Thyroid gland (tissue), 4 donors: ENCODE measurements around the gene CUTA. TPM values are rescaled to one million over a fixed set of nuclear protein-coding genes. Genes with fewer than 3 reads are reported as not detected.

Experiments
- DNase-seq, 2 donors: peaks; one replicate each; pipeline ENCODE4 v3.0.0-alpha.2; 2019
- H3K27ac ChIP-seq, 3 donors: fragments of 200-600 bp; sonication (generic); 1 replicate in 2 of 3; 2 replicates in 1 of 3; pipeline ENCODE4 v1.5.1; 2016 to 2019; ENCODE audit warnings: mild to moderate bottlenecking in 1 of 3, moderate library complexity in 1 of 3
- H3K27me3 ChIP-seq: fragments of 200-600 bp; sonication (generic); one replicate; pipeline ENCODE4 v1.5.1; 2019
- H3K36me3 ChIP-seq, 2 donors: fragments of 200-600 bp; sonication (generic); one replicate each; pipeline ENCODE4 v1.5.1; 2016 to 2019
- H3K4me1 ChIP-seq, 2 donors: fragments of 200-600 bp; sonication (generic); one replicate each; pipeline ENCODE4 v1.5.1; 2017 to 2019
- H3K4me3 ChIP-seq, 3 donors: fragments of 200-600 bp; sonication (generic); replicated peaks in 1 of 3; 1 replicate in 2 of 3; 2 replicates in 1 of 3; pipeline ENCODE4 v1.5.1; 2016; ENCODE audit warnings: mild to moderate bottlenecking in 1 of 3
- H3K9me3 ChIP-seq: fragments of 200-600 bp; sonication (generic); one replicate; pipeline ENCODE4 v1.5.1; 2017
- POLR2A ChIP-seq, 2 donors: fragments of 450-650 bp; IDR thresholded peaks; one replicate each; pipeline ENCODE4 v1.6.1; 2017; ENCODE audit warnings: antibody characterized with exemption in 2 of 2, mild to moderate bottlenecking in 2 of 2, moderate library complexity in 1 of 2
- WGBS, 2 donors: methylation state at CpG; one replicate each; pipeline ENCODE4 v1.1.5; 2017; 5-methylcytosine and 5-hydroxymethylcytosine counted together
- intact Hi-C: fragments of 100-400 bp; cut with DNase I; formaldehyde crosslinking; loops from one replicate; pipeline ENCODE4 v1.15.1; 2023
- total RNA-seq, 4 donors: library from RNA; depleted of rRNA; stranded (reverse); fragments of >200 nt; gene quantifications; one replicate each; pipeline ENCODE4 v1.2.3, GENCODE V29; 2016
- TF ChIP-seq, protein P1 (sequence below), 6 experiments: fragments of 200-600 bp in 3 of 6; fragments of 450-650 bp in 3 of 6; sonication (generic) in 3 of 6; IDR thresholded peaks; one replicate each; pipeline ENCODE4 v1.5.1; 2016 to 2019; ENCODE audit warnings: antibody characterized with exemption in 6 of 6, mild to moderate bottlenecking in 2 of 6, inconsistent platforms in 1 of 6, moderate library complexity in 1 of 6

CUTA gene
- total RNA-seq, 4 donors from 2014 or later = 165 to 296 (median 257) TPM

DNA sequence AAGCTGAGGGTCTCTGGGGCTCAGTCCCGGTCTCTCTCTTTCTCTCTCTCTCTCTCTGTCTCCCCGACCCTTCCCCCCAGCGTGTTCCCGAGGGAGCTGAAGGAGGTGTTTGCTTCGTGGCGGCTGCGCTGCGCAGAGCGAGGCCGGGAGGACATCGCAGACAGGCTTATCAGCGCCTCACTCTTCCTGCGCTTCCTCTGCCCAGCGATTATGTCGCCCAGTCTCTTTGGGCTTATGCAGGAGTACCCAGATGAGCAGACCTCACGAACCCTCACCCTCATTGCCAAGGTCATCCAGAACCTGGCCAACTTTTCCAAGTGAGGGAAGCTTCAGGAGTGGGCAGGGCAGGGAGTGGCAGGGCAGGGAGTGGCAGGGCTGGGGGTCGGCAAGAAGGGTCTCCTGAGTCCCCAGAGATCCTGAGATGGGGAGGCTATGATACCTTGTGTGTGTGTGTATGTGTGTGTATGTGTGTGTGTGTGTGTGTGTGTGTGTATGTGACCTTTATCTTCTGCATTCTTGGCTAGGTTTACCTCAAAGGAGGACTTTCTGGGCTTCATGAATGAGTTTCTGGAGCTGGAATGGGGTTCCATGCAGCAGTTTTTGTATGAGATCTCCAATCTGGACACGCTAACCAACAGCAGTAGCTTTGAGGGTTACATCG lies 22.9 kb upstream of the CUTA start:
- Histone ChIP-seq H3K27ac (no peak overlapping the region), H3K4me1 (no peaks in the 10 kb centered on the region), H3K9me3 (no peaks in the 10 kb centered on the region), H3K27me3 (no peaks in the 10 kb centered on the region), H3K36me3 (peaks cover 17 to 23% of the 10 kb centered on the region in 2 donors), H3K4me3 (no peak overlapping the region)
- 84 to 85% methylated on average over 19 of the region's 19 CpGs for WGBS, 2 donors
- TF ChIP-seq, protein P1, sequence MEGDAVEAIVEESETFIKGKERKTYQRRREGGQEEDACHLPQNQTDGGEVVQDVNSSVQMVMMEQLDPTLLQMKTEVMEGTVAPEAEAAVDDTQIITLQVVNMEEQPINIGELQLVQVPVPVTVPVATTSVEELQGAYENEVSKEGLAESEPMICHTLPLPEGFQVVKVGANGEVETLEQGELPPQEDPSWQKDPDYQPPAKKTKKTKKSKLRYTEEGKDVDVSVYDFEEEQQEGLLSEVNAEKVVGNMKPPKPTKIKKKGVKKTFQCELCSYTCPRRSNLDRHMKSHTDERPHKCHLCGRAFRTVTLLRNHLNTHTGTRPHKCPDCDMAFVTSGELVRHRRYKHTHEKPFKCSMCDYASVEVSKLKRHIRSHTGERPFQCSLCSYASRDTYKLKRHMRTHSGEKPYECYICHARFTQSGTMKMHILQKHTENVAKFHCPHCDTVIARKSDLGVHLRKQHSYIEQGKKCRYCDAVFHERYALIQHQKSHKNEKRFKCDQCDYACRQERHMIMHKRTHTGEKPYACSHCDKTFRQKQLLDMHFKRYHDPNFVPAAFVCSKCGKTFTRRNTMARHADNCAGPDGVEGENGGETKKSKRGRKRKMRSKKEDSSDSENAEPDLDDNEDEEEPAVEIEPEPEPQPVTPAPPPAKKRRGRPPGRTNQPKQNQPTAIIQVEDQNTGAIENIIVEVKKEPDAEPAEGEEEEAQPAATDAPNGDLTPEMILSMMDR (IDR thresholded peaks at IDR 0.05) = no peak
- no peak for TF ChIP-seq POLR2A (IDR thresholded peaks at IDR 0.05)
- DNase-seq = no peak
- intact Hi-C loops = no loop called here

DNA sequence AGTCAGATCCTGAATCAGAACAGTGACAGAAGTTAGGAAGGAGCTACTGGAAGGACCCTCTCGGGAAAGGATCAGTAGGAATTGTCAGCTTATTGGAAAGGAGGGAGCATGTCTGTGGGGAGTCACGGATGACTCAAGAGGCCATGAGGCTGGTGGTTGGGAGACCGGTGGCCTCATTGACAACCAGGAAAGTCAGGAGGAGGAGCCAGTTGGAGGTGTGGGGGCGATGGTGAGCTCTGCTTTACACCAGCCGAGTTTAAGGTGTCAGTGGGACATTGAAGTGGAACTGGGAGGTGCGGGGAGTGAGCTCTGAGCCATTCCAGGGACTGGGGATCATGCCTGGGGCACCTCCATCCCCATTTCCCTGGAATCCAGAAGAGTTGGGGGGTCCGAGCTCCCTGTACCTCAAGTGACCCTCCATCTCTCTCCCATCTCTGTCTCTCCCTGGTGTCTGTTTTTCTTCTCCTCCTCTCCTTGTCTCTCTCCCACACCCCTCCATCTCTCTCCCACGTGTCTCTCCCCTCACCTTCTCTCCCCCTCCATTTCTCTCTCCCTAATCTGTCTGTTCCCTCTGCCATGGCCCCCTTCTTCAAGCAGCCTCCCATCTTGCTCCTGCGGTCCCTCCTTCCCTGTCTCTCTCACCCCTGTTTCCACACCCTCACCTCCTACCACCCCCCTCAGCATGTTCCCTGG lies 22.2 kb upstream of the CUTA start:
- Histone ChIP-seq H3K27me3 (no peaks in the 10 kb centered on the region), H3K4me1 (no peaks in the 10 kb centered on the region), H3K36me3 (peaks cover 22 to 29% of the 10 kb centered on the region in 2 donors), H3K9me3 (no peaks in the 10 kb centered on the region), H3K27ac (no peak overlapping the region), H3K4me3 (no peak overlapping the region)
- TF ChIP-seq, protein P1 (IDR thresholded peaks at IDR 0.05) = no peak
- no peak for TF ChIP-seq POLR2A (IDR thresholded peaks at IDR 0.05)
- 79 to 80% methylated on average over 9 of the region's 9 CpGs for WGBS, 2 donors
- intact Hi-C loops = no loop called here
- DNase-seq = no peak

DNA sequence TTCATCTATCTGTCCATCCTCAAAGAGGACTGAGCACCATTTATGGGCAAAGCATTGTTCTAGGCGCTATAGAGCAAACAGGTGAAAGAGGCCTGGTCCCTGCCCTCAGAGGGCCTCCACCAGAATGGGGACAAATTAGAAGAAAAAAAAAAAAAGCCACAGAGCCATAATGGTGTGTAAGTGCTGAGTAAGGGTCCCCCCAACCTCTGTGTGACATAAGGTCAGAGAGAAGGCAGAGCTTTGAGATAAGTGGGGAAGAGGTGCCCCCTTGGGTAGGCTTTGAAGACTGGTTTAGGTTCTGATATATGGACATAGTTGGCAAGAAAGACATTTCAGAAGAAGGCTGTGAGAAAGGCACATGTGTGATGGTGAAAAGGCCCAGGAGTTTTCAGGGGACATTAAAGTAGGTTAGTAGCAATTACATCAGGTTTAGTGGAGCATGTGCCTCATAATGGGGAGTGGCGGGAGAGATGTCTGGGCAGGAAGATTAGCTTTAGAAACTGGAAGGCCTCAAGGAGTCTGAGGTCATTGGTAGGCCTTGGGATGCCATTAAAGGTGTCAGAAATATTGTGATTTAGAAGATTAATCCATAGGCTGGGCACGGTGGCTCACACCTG lies 21.2 kb upstream of the CUTA start:
- no peaks in the 10 kb centered on the region for H3K4me1 ChIP-seq
- no peaks in the 10 kb centered on the region for H3K9me3 ChIP-seq
- H3K4me3 ChIP-seq = no peak overlapping the region
- 94 to 96% methylated on average over 3 of the region's 3 CpGs for WGBS, 2 donors
- no peaks in the 10 kb centered on the region for H3K27me3 ChIP-seq
- intact Hi-C loops = no loop called here
- no peak overlapping the region for H3K27ac ChIP-seq
- no peak for DNase-seq
- peaks cover 24 to 29% of the 10 kb centered on the region in 2 donors for H3K36me3 ChIP-seq
- TF ChIP-seq, protein P1 (IDR thresholded peaks at IDR 0.05) = no peak
- TF ChIP-seq POLR2A (IDR thresholded peaks at IDR 0.05) = no peak

DNA sequence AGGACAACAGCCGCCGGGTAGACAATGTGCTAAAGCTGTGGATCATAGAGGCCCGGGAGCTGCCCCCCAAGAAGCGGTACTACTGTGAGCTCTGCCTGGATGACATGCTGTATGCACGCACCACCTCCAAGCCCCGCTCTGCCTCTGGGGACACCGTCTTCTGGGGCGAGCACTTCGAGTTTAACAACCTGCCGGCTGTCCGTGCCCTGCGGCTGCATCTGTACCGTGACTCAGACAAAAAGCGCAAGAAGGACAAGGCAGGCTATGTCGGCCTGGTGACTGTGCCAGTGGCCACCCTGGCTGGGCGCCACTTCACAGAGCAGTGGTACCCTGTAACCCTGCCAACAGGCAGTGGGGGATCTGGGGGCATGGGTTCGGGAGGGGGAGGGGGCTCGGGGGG lies 19.8 kb upstream of the CUTA start:
- intact Hi-C loops = no loop called here
- TF ChIP-seq, protein P1 (IDR thresholded peaks at IDR 0.05) = no peak
- TF ChIP-seq POLR2A (IDR thresholded peaks at IDR 0.05) = no peak
- Histone ChIP-seq H3K27ac (no peak overlapping the region), H3K9me3 (no peaks in the 10 kb centered on the region), H3K27me3 (no peaks in the 10 kb centered on the region), H3K36me3 (peaks cover 21 to 24% of the 10 kb centered on the region in 2 donors), H3K4me1 (no peaks in the 10 kb centered on the region), H3K4me3 (no peak overlapping the region)
- no peak for DNase-seq
- 94 to 98% methylated on average over 13 to 17 of the region's 18 CpGs for WGBS, 2 donors

DNA sequence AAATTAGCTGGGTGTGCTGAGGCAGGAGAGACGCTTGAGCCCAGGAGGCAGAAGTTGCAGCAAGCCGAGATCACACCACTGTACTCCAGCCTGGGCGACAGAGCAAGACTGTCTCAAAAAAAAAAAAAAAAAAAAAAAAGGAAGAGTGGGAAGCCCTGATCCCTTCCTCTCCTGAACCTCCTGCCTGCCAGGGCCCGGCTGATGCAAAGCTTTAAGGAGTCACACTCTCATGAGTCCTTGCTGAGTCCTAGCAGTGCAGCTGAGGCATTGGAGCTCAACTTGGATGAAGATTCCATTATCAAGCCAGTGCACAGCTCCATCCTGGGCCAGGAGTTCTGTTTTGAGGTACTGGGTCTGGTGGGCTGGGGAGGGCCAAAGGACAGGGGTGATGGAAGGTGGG lies 17.1 kb upstream of the CUTA start:
- intact Hi-C loops = no loop called here
- 87 to 94% methylated on average over 4 of the region's 4 CpGs for WGBS, 2 donors
- Histone ChIP-seq H3K27me3 (no peaks in the 10 kb centered on the region), H3K4me3 (no peak overlapping the region), H3K36me3 (peaks cover 20 to 24% of the 10 kb centered on the region in 2 donors), H3K9me3 (no peaks in the 10 kb centered on the region), H3K27ac (no peak overlapping the region), H3K4me1 (peaks cover 0 to 5% of the 10 kb centered on the region in 2 donors)
- no peak for DNase-seq
- TF ChIP-seq POLR2A (IDR thresholded peaks at IDR 0.05) = no peak
- TF ChIP-seq, protein P1 (IDR thresholded peaks at IDR 0.05) = no peak
